ENCODE measurements around the gene SLC2A1. TPM values are rescaled to one million over a fixed set of nuclear protein-coding genes. Genes with fewer than 3 reads are reported as not detected.

The SLC2A1 gene
- total RNA-seq, 1 donor from 2014 or later, result 236 TPM

GRCh38 chr1:42926235-42926878, 32.3 kb downstream of the SLC2A1 start:
- H3K27ac Mint-ChIP-seq (ENCODE audit: unreplicated experiment), result no peak overlapping the region
- no peak for DNase-seq (ENCODE audit: extremely low spot score, unreplicated experiment)
- H3K9me3 Mint-ChIP-seq (ENCODE audit: unreplicated experiment), result no peaks in the 10 kb centered on the region
- no peak overlapping the region for H3K4me3 Mint-ChIP-seq (ENCODE audit: unreplicated experiment)
- H3K36me3 Mint-ChIP-seq (ENCODE audit: unreplicated experiment), result peaks cover 42% of the 10 kb centered on the region
- H3K4me1 Mint-ChIP-seq (ENCODE audit: unreplicated experiment), result peaks cover 39% of the 10 kb centered on the region
- H3K27me3 Mint-ChIP-seq (ENCODE audit: unreplicated experiment), result no peaks in the 10 kb centered on the region
- TF ChIP-seq CTCF (IDR thresholded peaks at IDR 0.05), result no peak

GRCh38 chr1:42924851-42925760, 33.6 kb downstream of the SLC2A1 start:
- Mint-ChIP-seq H3K9me3 (ENCODE audit: unreplicated experiment) (no peaks in the 10 kb centered on the region), H3K36me3 (ENCODE audit: unreplicated experiment) (peaks cover 38% of the 10 kb centered on the region), H3K4me1 (ENCODE audit: unreplicated experiment) (peaks cover 37% of the 10 kb centered on the region), H3K27me3 (ENCODE audit: unreplicated experiment) (no peaks in the 10 kb centered on the region), H3K27ac (ENCODE audit: unreplicated experiment) (peak overlapping the region; percentile 94), H3K4me3 (ENCODE audit: unreplicated experiment) (peak overlapping the region; percentile 89)
- no peak for DNase-seq (ENCODE audit: extremely low spot score, unreplicated experiment)
- TF ChIP-seq CTCF (IDR thresholded peaks at IDR 0.05), result no peak

DNA sequence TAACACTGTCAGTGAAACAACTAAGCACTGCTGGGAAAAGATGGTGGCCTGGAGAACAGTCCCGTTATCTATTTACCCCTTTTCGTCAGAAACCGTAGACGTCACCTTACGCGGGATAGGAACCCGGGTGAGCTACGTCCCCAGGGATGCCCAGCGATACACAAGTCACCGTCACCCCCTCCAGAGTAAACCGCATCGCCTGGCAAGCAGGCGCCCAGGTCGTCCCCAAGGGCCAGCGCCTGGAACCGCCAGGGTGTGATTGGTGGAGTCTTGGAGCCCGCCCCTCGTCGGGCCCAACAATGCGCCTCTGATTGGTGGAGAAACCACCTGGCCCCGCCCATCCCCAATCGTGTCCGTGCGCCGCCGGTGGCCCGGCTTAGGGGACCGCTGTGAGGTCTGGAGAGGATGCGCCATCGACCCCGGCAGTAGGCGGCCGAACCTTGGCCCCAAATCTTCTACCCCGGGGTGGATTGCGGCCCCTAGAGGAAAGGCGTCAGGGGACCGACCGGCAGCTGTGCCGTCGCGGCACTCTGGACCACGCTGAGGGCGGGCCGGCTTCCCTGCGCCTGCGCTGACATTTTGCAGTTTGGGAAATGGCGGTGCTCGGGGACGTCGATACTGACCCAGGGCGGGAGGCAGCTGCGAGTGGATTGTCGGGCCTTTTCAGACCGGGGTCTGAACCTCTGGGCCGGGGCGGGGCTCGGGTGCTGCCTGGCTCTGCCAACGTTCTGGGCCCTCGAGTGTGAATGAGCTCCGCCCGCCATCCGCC, 34.4 kb downstream of the SLC2A1 start:
- Mint-ChIP-seq H3K9me3 (ENCODE audit: unreplicated experiment) (no peaks in the 10 kb centered on the region), H3K4me3 (ENCODE audit: unreplicated experiment) (peak overlapping the region; percentile 89), H3K27me3 (ENCODE audit: unreplicated experiment) (no peaks in the 10 kb centered on the region), H3K36me3 (ENCODE audit: unreplicated experiment) (peaks cover 33% of the 10 kb centered on the region), H3K4me1 (ENCODE audit: unreplicated experiment) (peaks cover 37% of the 10 kb centered on the region), H3K27ac (ENCODE audit: unreplicated experiment) (peak overlapping the region; percentile 94)
- DNase-seq (ENCODE audit: extremely low spot score, unreplicated experiment), result peak; percentile 96
- peak; percentile 25 for TF ChIP-seq CTCF (IDR thresholded peaks at IDR 0.05)

GRCh38 chr1:42923367-42924081, 35.1 kb downstream of the SLC2A1 start:
- Mint-ChIP-seq H3K4me3 (ENCODE audit: unreplicated experiment) (peak overlapping the region; percentile 89), H3K36me3 (ENCODE audit: unreplicated experiment) (peaks cover 27% of the 10 kb centered on the region), H3K27ac (ENCODE audit: unreplicated experiment) (peak overlapping the region; percentile 94), H3K9me3 (ENCODE audit: unreplicated experiment) (no peaks in the 10 kb centered on the region), H3K27me3 (ENCODE audit: unreplicated experiment) (no peaks in the 10 kb centered on the region), H3K4me1 (ENCODE audit: unreplicated experiment) (peaks cover 35% of the 10 kb centered on the region)
- DNase-seq (ENCODE audit: extremely low spot score, unreplicated experiment), result no peak
- no peak for TF ChIP-seq CTCF (IDR thresholded peaks at IDR 0.05)
